GM19035 (cell line): Measurements from ENCODE around the gene ZNF484.
"Not testable (repeated sequence)": the region's sequence is repeated elsewhere in the genome, so short reads cannot be mapped to it uniquely, and the experiment has no call there.

Source experiments
- ATAC-seq: cut with Tn5 transposase; IDR thresholded peaks from one replicate; pipeline ENCODE4 v1.9.1; 2021; ENCODE audit not compliant: unreplicated experiment

Gene ZNF484

GRCh38 chr9:92877531-92878430 lies at the start of gene ZNF484:
Gene ZNF484 (minus strand): TSS chr9:92878038. CDS start chr9:92875029, 3,009 bp downstream.
- peak; percentile 97 for ATAC-seq

GRCh38 chr9:92920437-92920836 lies 42.6 kb upstream of the ZNF484 start:
- no peak for ATAC-seq

- ATAC-seq: no peak
Measured at GRCh38 chr9:92917176-92917800, 39.5 kb upstream of the ZNF484 start.

GRCh38 chr9:92911511-92912475 lies 34.0 kb upstream of the ZNF484 start:
- ATAC-seq: no peak

GRCh38 chr9:92905137-92905536 lies 27.3 kb upstream of the ZNF484 start:
- ATAC-seq: not testable (repeated sequence)

- no peak for ATAC-seq
Measured at GRCh38 chr9:92897323-92897722, 19.5 kb upstream of the ZNF484 start.

- no peak for ATAC-seq
Measured at GRCh38 chr9:92895812-92896436, 18.1 kb upstream of the ZNF484 start.

- no peak for ATAC-seq
Measured at GRCh38 chr9:92894711-92895362, 17.0 kb upstream of the ZNF484 start.

- ATAC-seq: not testable (repeated sequence)
Measured at GRCh38 chr9:92893916-92894610, 16.2 kb upstream of the ZNF484 start.

GRCh38 chr9:92892276-92892675 lies 14.4 kb upstream of the ZNF484 start:
- not testable (repeated sequence) for ATAC-seq

- no peak for ATAC-seq
Measured at GRCh38 chr9:92890761-92891160, 12.9 kb upstream of the ZNF484 start.

- no peak for ATAC-seq
Measured at GRCh38 chr9:92887880-92888338, 10.1 kb upstream of the ZNF484 start.

- ATAC-seq: not testable (repeated sequence)
Measured at GRCh38 chr9:92886846-92887610, 9.2 kb upstream of the ZNF484 start.

- not testable (repeated sequence) for ATAC-seq
Measured at GRCh38 chr9:92883666-92884405, 6.0 kb upstream of the ZNF484 start.

GRCh38 chr9:92882276-92882675 lies 4.4 kb upstream of the ZNF484 start:
- no peak for ATAC-seq

GRCh38 chr9:92875373-92875772 lies 2.5 kb downstream of the ZNF484 start:
- ATAC-seq: no peak

- no peak for ATAC-seq
Measured at GRCh38 chr9:92870289-92870688, 7.5 kb downstream of the ZNF484 start.

- ATAC-seq: not testable (repeated sequence)
Measured at GRCh38 chr9:92866600-92866999, 11.2 kb downstream of the ZNF484 start.
